Progenitor cell of endocrine pancreas (in vitro differentiated cells): ENCODE measurements around the gene PEX10. TPM values are rescaled to one million over a fixed set of nuclear protein-coding genes. Genes with fewer than 3 reads are reported as not detected.

ENCODE experiments used
- DNase-seq: peaks from one replicate; pipeline ENCODE4 v3.0.0; 2021; ENCODE audit warnings: low spot score; ENCODE audit not compliant: unreplicated experiment
- H3K27ac Mint-ChIP-seq: 2 replicates; pipeline ENCODE4 v1.8.0; 2021; ENCODE audit warnings: mild to moderate bottlenecking, moderate library complexity, mixed read lengths
- H3K27me3 Mint-ChIP-seq: 2 replicates; pipeline ENCODE4 v1.8.0; 2021; ENCODE audit warnings: mixed read lengths
- H3K36me3 Mint-ChIP-seq: 2 replicates; pipeline ENCODE4 v1.8.0; 2022; ENCODE audit warnings: mixed read lengths; ENCODE audit not compliant: insufficient read depth
- H3K4me1 Mint-ChIP-seq: 2 replicates; pipeline ENCODE4 v1.8.0; 2021; ENCODE audit warnings: low read depth, mixed read lengths
- H3K4me3 Mint-ChIP-seq: 2 replicates; pipeline ENCODE4 v1.8.0; 2021; ENCODE audit warnings: low read depth, mild to moderate bottlenecking, moderate library complexity, mixed read lengths
- H3K9me3 Mint-ChIP-seq: 2 replicates; pipeline ENCODE4 v1.8.0; 2021; ENCODE audit warnings: low read depth, mixed read lengths
- total RNA-seq: library from RNA; stranded (reverse); gene quantifications from 2 replicates; pipeline ENCODE4 v1.2.1, GENCODE V29; 2021
- TF ChIP-seq, protein P1 (sequence below): fragments of 200-600 bp; sonication (generic); IDR thresholded peaks from one replicate; pipeline ENCODE4 v1.5.0; 2021; ENCODE audit warnings: antibody characterized with exemption, mild to moderate bottlenecking; ENCODE audit not compliant: unreplicated experiment

PEX10 gene
- total RNA-seq, 1 donor from 2014 or later, result 27.5 TPM

DNA sequence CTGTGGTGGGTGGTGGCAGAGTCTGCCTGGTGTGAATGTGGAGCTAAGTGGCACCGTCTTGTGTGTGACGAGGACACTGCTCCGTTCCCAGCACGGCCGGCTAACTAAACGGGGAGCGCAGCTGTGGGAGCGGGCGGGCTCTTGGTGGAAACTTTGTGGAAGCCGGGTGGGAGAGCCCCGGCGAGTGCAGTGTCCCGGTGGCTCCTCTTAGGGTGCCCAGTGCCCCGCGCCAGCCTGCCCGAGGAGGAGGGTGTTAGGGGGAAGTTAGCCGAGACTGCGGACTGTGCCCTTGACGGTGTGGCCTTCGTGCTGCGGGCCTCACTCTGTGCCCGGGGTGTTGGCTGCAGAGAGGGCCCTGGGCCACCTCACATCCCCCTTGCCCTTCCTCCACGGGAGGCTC, 9.9 kb downstream of the PEX10 start:
- H3K36me3 Mint-ChIP-seq, result peaks cover 18% of the 10 kb centered on the region
- no peaks in the 10 kb centered on the region for H3K27me3 Mint-ChIP-seq
- no peak for DNase-seq
- H3K27ac Mint-ChIP-seq, result no peak overlapping the region
- no peaks in the 10 kb centered on the region for H3K9me3 Mint-ChIP-seq
- no peak overlapping the region for H3K4me3 Mint-ChIP-seq
- TF ChIP-seq, protein P1, sequence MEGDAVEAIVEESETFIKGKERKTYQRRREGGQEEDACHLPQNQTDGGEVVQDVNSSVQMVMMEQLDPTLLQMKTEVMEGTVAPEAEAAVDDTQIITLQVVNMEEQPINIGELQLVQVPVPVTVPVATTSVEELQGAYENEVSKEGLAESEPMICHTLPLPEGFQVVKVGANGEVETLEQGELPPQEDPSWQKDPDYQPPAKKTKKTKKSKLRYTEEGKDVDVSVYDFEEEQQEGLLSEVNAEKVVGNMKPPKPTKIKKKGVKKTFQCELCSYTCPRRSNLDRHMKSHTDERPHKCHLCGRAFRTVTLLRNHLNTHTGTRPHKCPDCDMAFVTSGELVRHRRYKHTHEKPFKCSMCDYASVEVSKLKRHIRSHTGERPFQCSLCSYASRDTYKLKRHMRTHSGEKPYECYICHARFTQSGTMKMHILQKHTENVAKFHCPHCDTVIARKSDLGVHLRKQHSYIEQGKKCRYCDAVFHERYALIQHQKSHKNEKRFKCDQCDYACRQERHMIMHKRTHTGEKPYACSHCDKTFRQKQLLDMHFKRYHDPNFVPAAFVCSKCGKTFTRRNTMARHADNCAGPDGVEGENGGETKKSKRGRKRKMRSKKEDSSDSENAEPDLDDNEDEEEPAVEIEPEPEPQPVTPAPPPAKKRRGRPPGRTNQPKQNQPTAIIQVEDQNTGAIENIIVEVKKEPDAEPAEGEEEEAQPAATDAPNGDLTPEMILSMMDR, result no peak
- H3K4me1 Mint-ChIP-seq, result no peaks in the 10 kb centered on the region

DNA sequence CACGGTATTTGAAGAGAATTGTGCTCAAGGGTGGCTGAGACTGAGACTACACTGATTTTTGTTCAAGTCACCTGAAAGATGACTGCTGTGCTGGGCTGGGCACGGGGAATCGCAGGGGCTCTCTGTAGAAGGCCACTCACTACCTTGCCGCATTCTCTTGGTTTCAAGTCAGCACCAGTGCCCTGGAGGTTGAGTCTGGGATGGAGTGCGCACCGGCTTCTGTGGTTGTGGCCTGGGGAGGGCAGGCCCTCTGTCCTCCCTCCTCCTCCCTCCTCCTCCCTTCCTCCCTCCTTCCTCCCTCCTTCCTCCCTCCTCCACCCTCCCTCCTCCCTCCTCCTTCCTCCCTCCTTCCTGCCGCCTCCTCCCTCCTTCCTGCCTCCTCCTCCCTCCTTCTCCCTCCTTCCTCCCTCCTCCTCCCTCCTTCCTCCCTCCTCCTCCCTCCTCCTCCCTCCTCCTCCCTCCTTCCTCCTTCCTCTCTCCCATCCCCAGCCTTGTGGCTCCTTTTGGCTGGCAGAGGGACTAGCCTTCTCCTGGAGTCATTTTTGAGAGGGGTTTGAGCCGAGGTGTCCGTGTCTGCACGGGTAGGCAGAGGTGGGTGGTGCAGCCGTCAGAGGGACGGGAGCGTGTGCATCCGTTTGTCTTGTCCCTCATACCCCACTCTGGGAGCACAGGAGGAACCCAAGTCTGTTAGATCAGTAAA, 11.3 kb downstream of the PEX10 start:
- TF ChIP-seq, protein P1, result no peak
- Mint-ChIP-seq H3K27me3 (no peaks in the 10 kb centered on the region), H3K36me3 (peaks cover 17% of the 10 kb centered on the region), H3K9me3 (no peaks in the 10 kb centered on the region), H3K27ac (no peak overlapping the region), H3K4me1 (no peaks in the 10 kb centered on the region), H3K4me3 (no peak overlapping the region)
- DNase-seq, result no peak

DNA sequence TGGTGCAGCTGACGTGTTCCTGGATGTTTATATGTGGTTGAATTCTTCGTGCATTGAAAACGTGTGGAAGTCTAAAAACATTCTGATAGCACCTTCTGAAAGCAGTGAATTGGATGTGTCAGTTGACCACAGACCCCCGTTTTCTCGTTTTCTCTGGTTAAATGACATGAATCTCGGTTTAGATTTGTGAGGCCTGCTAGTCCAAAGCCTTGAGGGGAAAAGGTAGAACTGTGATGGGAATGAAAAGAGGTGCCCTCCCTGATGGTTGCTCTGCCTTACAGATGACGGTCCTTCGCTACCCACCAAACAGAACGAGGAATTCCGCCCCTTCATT, 11.8 kb downstream of the PEX10 start:
- no peak for DNase-seq
- H3K4me1 Mint-ChIP-seq, result no peaks in the 10 kb centered on the region
- H3K27me3 Mint-ChIP-seq, result no peaks in the 10 kb centered on the region
- peaks cover 15% of the 10 kb centered on the region for H3K36me3 Mint-ChIP-seq
- TF ChIP-seq, protein P1, result no peak
- H3K27ac Mint-ChIP-seq, result no peak overlapping the region
- H3K9me3 Mint-ChIP-seq, result no peaks in the 10 kb centered on the region
- no peak overlapping the region for H3K4me3 Mint-ChIP-seq

DNA sequence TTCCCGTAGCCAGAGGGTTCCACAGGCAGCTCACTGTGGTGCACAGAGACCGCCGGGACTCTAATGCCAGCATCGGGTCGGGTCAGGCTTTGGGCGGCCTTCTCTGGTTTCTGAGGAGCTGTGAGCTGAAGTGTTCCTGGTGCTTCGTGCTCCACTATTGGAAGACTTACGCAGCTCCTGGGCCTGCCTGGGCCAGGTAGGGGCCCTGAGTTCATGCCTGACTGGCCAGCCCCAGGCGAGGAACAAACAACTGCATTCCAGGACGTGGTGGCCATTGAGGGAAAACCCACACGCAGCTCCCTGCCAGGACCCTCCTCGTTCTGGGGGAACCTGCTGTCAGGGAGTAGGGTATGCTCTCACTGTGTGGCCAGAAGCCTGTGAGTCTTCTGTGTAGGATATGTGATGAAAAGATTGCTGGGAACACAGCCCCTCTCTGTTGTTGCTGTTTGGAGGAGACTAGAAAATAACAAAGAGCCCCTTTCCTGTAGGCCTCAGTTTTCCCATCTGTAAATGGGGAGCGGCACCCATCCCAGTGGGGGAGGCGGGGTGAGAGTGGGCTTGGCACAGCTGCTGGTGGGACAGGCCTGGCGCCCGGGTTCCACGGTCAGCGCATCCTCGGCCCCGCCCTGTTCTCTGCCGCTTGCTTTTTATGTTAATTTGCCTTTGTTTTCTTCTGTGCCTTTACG, 12.3 kb downstream of the PEX10 start:
- no peak for DNase-seq
- Mint-ChIP-seq H3K36me3 (peaks cover 14% of the 10 kb centered on the region), H3K9me3 (no peaks in the 10 kb centered on the region), H3K4me1 (no peaks in the 10 kb centered on the region), H3K27me3 (no peaks in the 10 kb centered on the region), H3K4me3 (no peak overlapping the region), H3K27ac (no peak overlapping the region)
- TF ChIP-seq, protein P1, result no peak

DNA sequence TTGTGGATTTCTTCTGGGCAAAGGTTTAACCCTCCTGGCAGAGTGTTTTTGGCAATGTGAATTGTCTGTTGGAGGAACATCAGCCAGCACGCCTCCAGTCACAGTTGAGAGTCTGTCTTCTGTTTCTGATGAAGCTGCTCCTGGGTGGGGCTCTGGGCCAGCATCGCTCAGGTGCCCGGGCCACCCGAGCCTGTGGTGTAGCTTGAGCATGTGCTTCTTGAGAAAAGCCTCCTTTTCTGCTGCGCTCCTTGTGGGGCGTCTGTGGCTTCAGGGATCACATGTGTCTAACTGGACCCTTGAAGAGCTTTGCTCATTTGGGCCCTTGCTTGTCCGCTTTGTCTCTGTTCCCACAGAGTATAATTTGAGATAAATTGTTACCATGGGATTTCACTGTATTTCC, 13.5 kb downstream of the PEX10 start:
- H3K36me3 Mint-ChIP-seq, result peaks cover 14% of the 10 kb centered on the region
- H3K4me3 Mint-ChIP-seq, result no peak overlapping the region
- H3K9me3 Mint-ChIP-seq, result no peaks in the 10 kb centered on the region
- TF ChIP-seq, protein P1, result no peak
- H3K27ac Mint-ChIP-seq, result no peak overlapping the region
- no peaks in the 10 kb centered on the region for H3K27me3 Mint-ChIP-seq
- H3K4me1 Mint-ChIP-seq, result no peaks in the 10 kb centered on the region
- DNase-seq, result no peak
